ENCODE results near the gene CRISPLD2.

The CRISPLD2 gene, protein sequence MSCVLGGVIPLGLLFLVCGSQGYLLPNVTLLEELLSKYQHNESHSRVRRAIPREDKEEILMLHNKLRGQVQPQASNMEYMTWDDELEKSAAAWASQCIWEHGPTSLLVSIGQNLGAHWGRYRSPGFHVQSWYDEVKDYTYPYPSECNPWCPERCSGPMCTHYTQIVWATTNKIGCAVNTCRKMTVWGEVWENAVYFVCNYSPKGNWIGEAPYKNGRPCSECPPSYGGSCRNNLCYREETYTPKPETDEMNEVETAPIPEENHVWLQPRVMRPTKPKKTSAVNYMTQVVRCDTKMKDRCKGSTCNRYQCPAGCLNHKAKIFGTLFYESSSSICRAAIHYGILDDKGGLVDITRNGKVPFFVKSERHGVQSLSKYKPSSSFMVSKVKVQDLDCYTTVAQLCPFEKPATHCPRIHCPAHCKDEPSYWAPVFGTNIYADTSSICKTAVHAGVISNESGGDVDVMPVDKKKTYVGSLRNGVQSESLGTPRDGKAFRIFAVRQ

DNA sequence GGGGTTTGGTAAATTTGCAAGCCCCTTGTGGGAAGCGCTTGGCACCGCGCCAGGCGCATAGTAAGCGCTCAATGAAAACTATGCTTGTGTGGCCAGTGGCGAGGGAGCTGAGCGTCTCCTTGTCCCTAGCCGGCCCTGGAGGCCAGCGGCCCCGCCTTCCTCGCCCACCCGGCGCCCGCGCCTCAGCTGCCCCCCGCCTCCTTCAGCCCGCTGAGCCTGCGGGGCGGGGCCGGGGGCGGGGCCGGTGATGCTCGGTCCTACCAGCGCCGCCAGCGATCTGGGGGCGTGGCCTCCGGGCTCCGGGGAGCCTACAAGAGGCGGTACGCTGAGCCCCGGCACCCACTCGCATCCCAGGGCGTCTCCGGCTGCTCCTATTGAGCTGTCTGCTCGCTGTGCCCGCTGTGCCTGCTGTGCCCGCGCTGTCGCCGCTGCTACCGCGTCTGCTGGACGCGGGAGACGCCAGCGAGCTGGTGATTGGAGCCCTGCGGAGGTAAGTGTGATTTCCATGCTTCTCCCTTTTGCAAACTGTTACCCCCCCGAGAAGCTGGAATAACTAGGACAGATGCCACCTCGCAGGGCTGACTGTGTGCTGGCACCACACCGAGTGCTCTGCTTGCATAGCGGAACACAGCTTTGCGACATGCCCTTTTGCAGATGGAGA is at the start of gene CRISPLD2:
TSS of gene CRISPLD2 (plus strand) at position 342 of the 661 bp plus-strand sequence. CDS start 18,511 bp downstream, outside the sequence.
- no peak for DNase-seq (ENCODE audit: low read depth)

DNA sequence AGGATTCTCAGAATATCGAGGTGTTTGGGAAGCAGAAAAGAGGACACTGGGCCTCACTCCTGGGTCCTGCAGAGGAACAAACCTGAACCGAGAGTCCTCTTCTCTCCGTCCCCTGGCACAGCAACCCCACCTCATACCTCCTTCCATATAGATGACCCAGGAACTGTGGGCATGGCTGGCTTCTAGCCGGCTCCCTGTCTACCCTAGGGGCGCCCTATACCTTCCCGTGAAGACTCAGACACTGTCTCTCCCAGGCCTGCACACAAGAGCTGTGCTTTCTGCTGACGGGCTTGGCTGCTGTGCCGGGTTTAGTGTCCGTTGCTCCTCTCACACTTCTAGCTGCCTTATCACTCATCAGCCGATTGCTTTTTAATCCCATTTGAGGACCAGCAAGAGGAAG is 46.5 kb upstream of the CRISPLD2 start:
- no peak for DNase-seq (ENCODE audit: low read depth)

DNA sequence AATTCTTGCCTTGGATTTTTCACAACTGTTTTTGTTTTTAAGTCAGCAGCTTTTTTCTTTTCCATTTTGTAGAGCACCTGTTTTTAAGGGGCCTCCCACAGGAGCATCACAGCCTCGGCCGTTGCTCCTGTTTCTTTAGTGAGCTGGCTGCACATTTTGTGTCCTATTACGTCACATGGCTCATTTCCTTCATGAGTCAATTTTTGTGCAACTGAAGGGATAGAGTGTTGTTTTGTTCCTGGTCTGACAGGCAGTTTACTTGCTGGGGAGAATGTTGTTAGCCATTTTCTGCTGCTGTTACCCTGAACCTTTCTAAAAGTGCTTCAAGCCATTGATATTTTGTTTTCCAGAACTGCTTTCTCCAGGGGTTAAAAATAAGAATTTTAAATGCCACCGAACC is 45.0 kb upstream of the CRISPLD2 start:
- DNase-seq (ENCODE audit: low read depth) = peak; percentile 51

DNA sequence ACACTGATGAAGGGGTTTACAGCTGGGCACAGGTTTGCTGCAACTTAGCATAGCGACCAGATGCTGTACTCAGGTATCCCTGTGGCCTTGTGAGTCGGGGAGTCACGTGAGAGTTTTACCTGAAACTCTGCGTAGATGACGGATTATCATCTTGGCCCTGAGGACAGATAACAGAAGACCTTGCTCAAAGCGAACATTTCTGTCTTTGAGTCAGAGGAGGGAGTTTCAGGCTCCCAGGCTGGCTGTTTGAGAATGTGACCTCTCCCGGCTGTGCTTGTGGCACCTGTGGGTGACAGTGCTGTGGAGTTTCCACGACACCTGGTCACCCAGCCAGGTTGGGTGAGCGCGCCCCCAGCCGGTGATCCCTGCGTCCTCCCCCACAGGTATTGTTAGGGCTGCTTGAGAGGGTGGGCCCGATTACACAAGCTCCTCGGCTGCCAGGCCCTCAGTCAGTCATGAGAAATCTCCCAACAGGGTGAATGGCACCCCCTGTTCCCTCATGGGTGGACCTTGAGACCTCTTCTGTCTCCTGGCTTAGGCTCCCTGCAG is 44.4 kb upstream of the CRISPLD2 start:
- no peak for DNase-seq (ENCODE audit: low read depth)

DNA sequence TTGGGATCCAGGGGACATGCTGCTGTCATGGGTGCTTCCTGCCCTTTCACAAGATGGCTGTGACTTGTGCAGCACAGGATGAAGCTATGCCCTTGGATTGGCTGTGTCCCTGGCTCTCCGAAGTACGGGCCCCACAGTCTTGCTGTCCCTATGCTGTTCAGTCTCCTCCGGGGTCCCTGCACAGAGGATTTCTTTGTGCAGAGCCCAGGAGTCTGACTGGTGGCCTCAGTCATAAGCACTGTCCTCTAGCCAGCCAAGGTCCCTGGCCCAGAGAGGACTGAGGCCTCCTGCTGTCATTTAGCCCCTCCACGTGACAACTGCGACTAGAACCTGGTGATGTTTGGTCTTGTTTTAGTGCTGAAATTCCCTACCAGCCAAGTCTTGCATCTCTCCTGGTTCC is 42.4 kb upstream of the CRISPLD2 start:
- no peak for DNase-seq (ENCODE audit: low read depth)

DNA sequence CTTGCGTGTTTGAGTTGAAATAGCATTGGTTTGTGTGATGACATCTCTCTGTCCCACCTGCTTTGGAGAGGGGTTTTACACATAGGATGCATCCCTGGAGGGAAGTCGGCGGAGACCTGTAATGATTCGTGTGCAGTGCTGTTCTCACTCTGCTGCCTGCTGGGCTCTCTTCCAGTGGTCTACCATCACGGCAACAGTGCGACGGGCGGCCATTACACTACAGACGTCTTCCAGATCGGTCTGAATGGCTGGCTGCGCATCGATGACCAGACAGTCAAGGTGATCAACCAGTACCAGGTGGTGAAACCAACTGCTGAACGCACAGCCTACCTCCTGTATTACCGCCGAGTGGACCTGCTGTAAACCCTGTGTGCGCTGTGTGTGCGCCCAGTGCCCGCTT is 41.1 kb upstream of the CRISPLD2 start:
- no peak for DNase-seq (ENCODE audit: low read depth)

DNA sequence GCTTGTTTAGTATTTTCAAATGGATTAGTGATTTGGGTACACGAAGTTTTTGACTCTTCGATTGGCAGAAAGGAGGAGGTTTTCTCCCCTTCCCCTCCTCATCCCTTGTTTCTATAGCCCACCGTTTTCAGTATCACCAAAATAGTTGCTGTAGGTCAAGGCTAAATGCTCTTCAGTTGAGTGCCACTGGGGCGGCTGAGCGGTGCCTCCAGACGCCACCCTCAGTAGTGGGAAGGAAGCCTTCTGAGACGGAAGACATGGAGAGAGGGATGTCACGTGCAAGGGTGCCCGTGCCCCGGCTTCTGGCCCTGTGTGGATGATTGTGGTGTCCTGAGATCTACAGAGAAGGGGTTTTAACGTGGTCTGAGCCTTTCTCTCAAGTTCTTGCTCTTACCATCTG is 39.7 kb upstream of the CRISPLD2 start:
- DNase-seq (ENCODE audit: low read depth) = no peak

DNA sequence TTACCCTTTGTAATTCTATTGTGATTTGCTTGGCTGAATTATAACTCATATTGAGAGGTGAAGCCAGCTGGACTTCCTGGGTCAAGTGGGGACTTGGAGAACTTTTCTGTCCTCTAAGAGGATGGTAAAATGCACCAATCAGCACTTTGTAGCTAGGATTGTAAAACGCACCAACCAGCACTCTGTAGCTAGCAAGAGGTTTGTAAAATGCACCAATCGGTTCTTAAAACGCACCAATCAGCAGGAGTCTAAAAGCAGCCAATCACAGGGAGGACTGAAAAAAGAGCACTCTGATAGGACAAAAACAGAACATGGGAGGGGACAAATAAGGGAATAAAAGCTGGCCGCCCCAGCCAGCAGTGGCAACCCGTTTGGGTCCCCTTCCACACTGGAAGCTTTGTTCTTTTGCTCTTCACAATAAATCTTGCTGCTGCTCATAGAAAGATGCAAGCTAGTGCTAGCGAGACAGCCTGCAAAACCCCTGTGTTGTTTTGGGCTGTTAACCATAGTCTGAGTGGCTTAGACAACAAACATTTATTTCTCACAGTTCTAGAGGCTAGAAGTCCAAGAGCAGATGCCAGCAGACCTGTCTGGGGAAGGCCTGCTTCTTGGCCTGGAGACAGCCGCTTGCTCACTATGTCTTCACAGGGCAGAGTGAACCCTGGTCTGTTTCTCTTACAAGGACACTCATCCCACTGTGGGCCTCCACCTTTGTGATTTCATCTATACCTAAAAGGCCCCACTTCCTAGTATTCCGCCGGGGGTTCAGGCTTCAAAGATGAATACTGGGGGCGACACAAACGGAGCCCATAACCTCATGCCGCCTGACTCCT is 39.0 kb upstream of the CRISPLD2 start:
- DNase-seq (ENCODE audit: low read depth) = no peak

DNA sequence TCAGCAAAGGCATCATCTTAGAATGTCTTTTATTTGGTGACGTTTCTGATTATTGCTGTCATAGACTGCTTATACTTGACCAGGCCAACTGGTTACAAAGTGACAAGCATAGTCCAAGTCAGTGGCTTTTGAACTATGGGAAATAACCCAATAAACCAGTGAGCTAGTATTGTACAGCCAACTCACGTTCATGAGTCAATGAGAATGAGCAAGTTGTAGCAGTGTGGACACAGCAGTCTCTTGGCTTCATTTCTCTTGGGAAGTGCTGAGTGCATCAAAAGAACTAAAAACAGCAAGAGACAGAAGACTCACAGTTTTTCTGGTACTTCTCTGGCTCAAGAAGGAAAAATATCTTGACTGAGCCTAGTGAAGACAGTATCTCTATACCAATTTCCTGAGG is 36.9 kb upstream of the CRISPLD2 start:
- no peak for DNase-seq (ENCODE audit: low read depth)

DNA sequence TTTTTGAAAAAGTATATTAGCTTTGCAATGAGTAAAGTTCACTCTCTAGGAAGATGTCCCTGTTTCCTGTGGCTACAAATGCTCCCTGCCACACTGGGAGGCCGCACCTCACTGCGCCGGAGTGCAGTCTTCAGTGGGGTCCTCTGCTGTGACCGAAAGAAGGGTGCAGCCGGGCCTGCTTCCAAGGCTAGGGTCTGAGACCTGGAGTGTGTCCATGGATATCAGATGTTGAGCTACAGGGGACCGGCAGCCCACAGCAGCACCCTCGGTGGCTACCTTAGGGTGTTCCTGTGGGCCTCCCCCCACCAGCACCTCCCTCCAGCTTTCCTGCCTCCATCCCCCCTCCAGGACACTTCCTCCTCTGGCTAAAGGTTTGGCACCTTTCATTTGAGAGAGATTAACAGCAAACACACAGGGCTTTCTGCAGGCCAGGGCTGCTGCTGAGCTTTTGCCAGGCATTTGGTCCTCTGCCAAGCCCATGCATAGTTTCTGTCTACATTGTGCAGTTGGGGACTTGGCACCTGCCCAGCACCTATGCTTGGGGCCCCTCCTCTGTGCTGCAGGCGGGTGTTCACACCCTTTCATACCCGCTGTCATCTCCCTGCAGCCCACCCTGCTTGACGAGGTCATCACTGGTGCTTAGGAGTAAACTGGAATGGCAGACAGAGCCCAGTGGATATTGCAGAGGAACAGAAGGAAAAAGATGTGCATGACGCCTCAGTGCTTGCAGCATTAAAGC is 33.8 kb upstream of the CRISPLD2 start:
- DNase-seq (ENCODE audit: low read depth) = no peak

DNA sequence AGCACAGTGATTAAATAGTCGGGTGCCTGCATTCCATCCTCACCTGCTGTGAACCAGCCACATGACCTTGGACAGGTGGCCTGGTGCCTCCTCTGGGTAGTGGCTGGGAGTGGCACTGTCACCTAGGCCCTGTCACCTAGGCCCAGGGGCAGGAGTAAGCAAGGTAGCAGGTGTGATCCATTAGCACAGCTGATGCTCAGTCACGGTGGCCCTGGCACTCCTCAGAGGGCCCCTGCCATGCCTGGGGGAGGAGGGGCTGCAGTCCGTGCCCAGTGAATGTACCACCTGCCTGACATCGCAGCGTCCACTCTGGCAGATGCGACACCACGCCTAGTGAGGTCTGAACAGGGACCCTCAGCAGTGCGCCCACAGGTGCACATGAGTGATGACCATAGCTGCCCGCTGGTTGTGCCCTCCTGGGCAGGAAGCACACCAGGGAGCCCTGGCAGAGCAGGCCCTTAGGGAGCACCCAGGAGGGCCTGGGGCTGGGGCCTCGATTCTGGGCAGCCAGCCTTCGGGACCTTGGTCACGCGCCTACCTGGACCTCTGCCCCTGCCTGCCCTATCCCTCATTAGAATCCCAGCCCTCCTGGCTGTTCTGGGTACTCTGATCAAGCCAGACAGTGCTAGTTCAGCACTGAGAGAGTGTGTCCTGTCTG is 33.1 kb upstream of the CRISPLD2 start:
- DNase-seq (ENCODE audit: low read depth) = no peak

DNA sequence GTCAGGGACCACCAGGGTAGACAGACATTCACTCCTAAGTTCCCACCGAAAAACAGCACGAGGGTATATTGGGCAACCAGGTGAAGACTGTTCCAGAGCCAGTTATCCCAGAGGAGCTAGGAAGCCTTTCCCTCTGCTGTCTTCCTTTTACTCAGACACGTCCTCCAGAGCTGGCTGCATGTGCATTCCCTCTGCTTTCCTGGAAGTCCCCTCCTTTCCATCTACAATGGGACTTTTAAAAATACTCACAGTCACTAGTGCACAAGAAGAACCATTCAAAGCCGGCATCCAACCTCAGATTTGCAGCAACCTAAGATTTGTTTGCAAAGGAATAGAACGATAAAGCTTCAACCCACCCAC is 32.5 kb upstream of the CRISPLD2 start:
- no peak for DNase-seq (ENCODE audit: low read depth)

DNA sequence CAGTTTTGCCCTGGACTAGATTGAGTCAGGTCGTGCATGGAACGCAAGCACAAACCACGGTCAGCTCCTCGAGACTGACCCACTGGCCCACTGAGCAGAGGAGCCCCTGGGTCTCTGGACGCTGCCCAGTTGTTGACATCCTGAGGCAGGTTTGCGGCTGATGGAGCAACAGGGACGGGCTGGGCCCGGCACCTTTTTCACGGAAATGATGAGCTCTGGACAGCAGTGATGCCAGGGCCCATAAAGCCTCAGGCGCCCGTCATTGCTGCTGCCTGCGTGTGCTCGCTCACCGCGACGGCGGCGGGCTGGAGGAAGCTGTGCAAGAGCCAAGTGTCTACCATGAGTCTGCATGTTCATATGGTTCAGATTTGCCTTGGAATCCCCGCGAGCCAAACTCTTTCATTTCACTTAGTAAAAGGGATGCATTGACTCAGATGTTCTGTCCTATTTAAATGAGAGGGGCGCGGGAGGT is 30.8 kb upstream of the CRISPLD2 start:
- no peak for DNase-seq (ENCODE audit: low read depth)

DNA sequence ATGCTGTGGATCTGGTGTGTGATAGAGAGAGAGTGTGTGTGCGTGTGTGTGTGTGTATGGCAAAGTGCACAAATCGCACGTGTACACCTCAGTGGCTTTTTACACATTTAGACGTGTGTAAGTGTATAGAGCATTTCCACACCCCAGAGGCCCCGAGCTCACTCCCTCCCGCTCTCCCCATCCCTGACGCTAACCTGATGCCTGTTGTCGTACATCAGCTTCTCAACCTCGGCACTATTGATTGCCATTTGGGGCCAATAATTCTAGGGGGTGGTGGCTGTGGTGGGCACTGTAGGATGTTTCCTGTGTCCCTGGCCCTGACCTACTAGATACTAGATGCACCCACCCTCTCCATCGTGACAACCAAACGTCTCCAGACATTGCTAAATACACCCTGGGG is 30.4 kb upstream of the CRISPLD2 start:
- no peak for DNase-seq (ENCODE audit: low read depth)

DNA sequence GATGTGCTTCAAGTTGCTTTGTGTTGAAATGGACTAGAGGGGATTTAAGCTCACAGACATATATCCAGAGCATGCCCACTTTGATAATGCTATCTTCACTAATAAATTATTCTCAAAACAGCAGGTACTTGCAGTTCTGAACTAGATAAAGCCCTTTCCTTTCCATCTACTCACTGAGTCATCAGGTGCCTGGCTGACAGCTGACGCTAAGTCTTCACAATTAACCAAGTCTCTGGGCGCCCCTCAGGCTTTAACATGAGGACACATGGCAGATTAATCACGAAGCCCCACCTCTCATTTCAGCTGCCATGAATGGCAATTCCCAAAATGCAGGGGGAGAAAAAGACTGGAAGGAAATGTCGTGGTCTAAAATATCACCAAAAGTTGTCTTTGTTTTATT is 29.5 kb upstream of the CRISPLD2 start:
- DNase-seq (ENCODE audit: low read depth) = no peak

DNA sequence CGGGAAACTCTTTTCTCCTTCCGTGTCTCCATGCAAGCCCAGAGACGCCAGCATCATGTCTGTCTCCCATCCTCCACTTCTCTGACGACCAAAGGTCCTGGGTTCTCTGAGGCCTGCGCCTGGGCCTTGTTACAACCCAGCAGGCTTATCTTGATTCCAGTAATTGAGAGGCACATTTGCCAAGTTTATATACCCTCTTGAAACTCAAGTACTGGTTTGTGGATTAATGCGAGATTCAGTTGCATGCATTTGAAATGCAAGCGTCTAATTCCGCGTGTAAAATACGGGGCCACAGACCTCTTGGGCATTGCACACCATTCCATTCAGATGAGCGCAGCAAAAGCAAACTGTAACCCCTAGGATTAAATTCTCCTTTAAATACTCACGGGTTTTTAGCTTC is 28.7 kb upstream of the CRISPLD2 start:
- no peak for DNase-seq (ENCODE audit: low read depth)

DNA sequence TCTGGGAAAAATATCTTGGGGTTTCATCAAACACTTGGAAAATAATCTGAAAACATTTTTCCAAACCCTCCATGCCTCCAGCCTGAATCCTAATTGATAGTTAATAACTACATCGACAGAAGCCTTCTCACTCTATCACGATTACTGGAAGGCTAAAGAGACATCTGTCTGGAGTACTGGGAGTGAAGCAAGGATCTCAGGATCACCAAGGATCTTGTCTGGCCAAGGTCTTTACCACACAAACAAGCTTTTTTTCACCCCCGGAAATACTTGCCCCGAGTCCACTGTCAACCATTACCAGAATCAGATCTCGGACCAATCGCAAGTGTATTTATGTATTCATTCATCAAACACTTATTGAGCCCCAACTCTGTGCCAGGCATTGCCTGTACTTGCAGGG is 28.3 kb upstream of the CRISPLD2 start:
- DNase-seq (ENCODE audit: low read depth) = no peak

DNA sequence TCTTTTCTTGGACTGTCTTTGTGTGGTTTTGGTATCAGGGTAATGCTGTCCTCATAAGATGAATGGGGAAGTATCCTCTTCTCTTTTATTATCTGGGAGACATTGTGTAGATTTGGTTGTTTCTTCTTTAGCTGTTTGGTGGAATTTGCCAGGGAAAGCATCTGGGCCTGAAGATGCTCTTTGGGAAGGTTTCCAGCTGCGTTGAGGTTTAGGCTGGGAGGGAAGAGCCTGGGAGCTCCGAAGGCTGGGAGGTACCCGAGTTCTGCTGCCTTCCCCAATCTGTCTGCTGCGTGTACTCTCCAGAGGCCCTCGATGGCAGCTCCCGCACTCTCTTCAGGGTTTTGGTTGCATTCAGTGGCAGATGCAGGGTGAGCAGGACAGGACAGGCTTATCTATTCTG is 25.6 kb upstream of the CRISPLD2 start:
- no peak for DNase-seq (ENCODE audit: low read depth)

DNA sequence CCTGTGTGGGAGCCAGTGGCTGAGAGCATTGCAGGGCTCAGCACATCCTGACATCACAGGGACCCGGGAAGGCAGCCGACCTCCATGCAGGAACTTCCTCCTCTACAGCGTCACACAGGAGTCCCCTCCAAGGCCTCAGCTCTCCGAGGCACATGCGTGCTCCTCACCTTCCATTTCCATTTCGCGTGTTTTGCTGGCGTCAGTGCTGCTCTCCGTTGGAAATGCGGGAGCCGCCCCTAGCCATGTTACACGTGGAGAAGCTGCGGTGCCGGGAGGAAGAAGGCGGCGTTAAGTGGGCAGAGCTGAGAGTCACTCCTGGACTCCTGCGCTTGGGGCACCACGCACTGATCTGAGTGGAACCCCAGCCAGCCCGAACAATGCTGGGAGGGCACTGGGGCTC is 25.2 kb upstream of the CRISPLD2 start:
- no peak for DNase-seq (ENCODE audit: low read depth)

DNA sequence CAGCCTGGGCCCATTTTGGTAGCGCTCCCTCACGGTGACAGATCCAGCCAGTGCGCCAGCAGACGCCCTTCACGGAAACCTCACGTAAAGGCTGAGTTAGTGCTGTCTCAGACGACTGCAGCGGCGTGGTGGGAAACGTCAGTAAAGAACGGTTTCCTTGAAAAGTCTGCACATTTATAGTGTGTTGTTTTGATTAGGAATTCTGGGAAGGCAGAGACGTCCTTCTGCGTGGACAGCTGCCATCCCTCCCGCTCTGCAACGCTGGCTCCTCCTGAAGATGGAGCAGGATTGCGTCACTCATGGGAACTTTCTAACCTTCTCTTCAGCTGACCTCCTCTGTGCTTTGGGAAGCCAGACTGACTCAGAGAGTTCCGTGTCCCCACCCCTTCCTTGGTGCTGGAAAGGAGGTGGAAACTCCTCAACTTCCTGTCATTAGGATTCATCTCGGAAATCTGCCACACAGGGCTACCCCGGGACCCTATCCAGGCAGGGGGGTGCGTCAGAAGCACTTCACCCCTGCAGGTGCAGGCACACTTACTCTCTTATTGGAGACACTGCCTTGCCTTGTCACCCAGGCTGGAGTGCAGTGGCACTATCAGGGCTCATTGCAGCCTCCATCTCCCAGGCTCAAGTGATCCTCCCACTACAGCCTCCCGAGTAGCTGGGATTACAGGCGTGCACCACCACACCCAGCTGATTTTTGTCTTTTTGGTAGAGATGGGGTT is 24.3 kb upstream of the CRISPLD2 start:
- no peak for DNase-seq (ENCODE audit: low read depth)

Data from HS-5 (cell line).